SU-DHL-6 (cell line): Measurements from ENCODE around the gene MPV17L2.

Experiments
- H2AFZ ChIP-seq: fragments of 200-600 bp; sonication (generic); 2 replicates; pipeline ENCODE4 v1.6.1; 2014; ENCODE audit warnings: low read depth, mild to moderate bottlenecking, moderate library complexity, mixed read lengths, antibody characterized with exemption, low read length; ENCODE audit not compliant: severe bottlenecking
- H3F3A ChIP-seq: fragments of 200-600 bp; shearing (Covaris generic); 2 replicates; pipeline ENCODE4 v1.6.0; 2016; ENCODE audit warnings: antibody characterized with exemption, mild to moderate bottlenecking; ENCODE audit not compliant: insufficient read depth
- H3K27ac ChIP-seq: fragments of 200-600 bp; sonication (generic); 2 replicates; pipeline ENCODE4 v1.5.1; 2016; ENCODE audit warnings: low read depth, mild to moderate bottlenecking, low read length, moderate library complexity, mixed read lengths
- H3K27me3 ChIP-seq: fragments of 200-600 bp; sonication (generic), shearing (Covaris generic); 2 replicates; pipeline ENCODE4 v1.6.0; 2014; ENCODE audit warnings: mild to moderate bottlenecking, low read length
- H3K36me3 ChIP-seq: fragments of 200-600 bp; sonication (generic); 2 replicates; pipeline ENCODE4 v1.6.1; 2014; ENCODE audit warnings: mild to moderate bottlenecking, low read length, mixed read lengths
- H3K4me2 ChIP-seq: fragments of 300-600, 200-600 bp; shearing (Covaris generic), sonication (generic); 2 replicates; pipeline ENCODE4 v1.6.0; 2014; ENCODE audit warnings: low read length, low read depth, mild to moderate bottlenecking; ENCODE audit not compliant: poor library complexity, severe bottlenecking
- H3K4me3 ChIP-seq: fragments of 200-600 bp; sonication (generic); 2 replicates; pipeline ENCODE4 v1.5.1; 2014; ENCODE audit warnings: antibody characterized with exemption, low read length, mild to moderate bottlenecking, mixed read lengths; ENCODE audit not compliant: insufficient read depth, poor library complexity, severe bottlenecking
- H3K79me2 ChIP-seq: fragments of 200-600 bp; sonication (generic); 2 replicates; pipeline ENCODE4 v1.6.1; 2014; ENCODE audit warnings: mild to moderate bottlenecking, low read length, moderate library complexity; ENCODE audit not compliant: insufficient read depth
- H3K9ac ChIP-seq: fragments of 200-600 bp; sonication (generic); 2 replicates; pipeline ENCODE4 v1.7.0; 2014; ENCODE audit warnings: mild to moderate bottlenecking, low read length
- H3K9me2 ChIP-seq: fragments of 200-600 bp; sonication (generic); replicated peaks from 2 replicates; pipeline ENCODE4 v1.6.1; 2014; ENCODE audit warnings: low read length; ENCODE audit not compliant: insufficient read depth
- H3K9me3 ChIP-seq: fragments of 200-600 bp; sonication (generic); 2 replicates; pipeline ENCODE4 v1.6.1; 2014; ENCODE audit warnings: low read length, mixed read lengths; ENCODE audit not compliant: insufficient read depth
- H4K20me1 ChIP-seq: fragments of 200-600 bp; sonication (generic); 2 replicates; pipeline ENCODE4 v1.6.1; 2014; ENCODE audit warnings: low read depth, mild to moderate bottlenecking, antibody characterized with exemption, low read length, moderate library complexity, mixed read lengths
- CTCF ChIP-seq: fragments of 200-600 bp; sonication (generic); IDR thresholded peaks from one replicate; pipeline ENCODE4 v1.5.1; 2017; ENCODE audit warnings: antibody characterized with exemption, mild to moderate bottlenecking, low read length, moderate library complexity; ENCODE audit not compliant: insufficient read depth, poor library complexity, severe bottlenecking
- EZH2phosphoT487 ChIP-seq: fragments of 200-600 bp; sonication (generic), shearing (Covaris generic); conservative IDR thresholded peaks from 2 replicates; pipeline ENCODE4 v1.6.1; 2018; ENCODE audit warnings: mild to moderate bottlenecking, antibody characterized with exemption, low read length, moderate library complexity, mixed read lengths

The MPV17L2 gene

DNA sequence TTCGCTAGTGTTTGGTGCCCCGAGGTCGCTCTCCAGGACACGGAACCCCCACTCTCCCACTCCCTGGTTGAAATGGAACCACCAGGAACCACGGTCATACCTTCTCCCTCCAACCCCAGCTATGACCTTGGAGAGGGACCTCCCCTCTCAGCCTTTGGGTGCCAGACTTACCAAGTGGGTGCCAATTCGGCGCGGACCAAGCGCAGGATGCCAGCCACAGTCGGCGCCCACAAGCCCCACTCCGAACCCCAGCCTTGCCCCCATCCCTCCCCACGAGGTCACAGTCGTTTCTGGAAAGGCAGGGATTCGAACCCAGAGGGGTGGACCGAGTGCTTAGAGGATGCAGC is 32.3 kb downstream of the MPV17L2 start:
- Histone ChIP-seq H3K9me3 (no peaks in the 10 kb centered on the region), H3F3A (0 out of 2 replicates have a peak, but pooled peaks cover 6% of the 10 kb centered on the region), H3K4me2 (peak overlapping the region; percentile 74), H3K36me3 (no peaks in the 10 kb centered on the region), H3K27me3 (no peaks in the 10 kb centered on the region), H2AFZ (no peak overlapping the region), H3K79me2 (no peaks in the 10 kb centered on the region), H3K27ac (no peak overlapping the region), H3K9me2 (no peaks in the 10 kb centered on the region), H4K20me1 (no peaks in the 10 kb centered on the region), H3K9ac (peak overlapping the region; percentile 59), H3K4me3 (peak overlapping the region; percentile 51)
- TF ChIP-seq EZH2phosphoT487 = no peak
- no peak for TF ChIP-seq CTCF

DNA sequence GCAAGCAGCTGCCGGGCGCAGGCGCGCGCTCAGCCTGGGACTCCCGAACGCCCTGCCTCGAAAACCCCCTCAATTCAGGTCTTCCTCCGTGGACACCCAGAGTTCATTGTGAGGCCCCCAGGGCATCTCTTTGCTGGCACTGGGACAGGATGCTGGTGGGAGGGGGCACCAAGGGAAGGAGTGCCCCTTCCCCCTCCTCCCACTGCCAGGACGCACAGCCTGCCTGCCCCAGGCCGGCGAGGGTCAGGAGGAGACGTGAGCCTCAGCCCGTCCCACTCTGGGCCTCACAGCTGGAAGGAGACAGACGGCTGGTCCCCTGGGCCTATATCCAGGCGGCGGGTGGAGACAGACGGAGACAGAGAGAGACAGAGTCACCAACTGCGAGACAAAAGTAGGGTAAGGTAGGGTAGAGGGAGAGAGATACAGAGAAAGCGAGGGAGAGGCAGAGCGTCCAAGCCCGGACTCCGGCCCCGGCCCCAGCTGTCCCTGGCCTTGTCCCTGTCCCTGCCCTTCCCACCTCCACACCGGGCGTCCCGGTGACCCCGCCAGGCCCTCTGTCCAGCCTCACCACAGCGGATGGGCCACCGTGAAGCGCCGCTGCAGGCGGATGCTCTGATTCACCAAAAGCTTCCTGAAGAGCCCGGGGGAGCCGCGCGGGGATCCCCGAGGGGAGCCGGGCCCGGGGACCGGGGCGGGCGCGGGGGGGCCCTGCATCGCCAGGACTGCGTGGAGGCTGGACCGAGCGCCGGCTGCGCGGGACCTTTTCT is 32.9 kb downstream of the MPV17L2 start, which contains the start of gene PDE4C:
TSS of gene PDE4C (minus strand) at position 737 of the 767 bp plus-strand sequence. CDS start at position 714, 23 bp downstream.
- no peaks in the 10 kb centered on the region for H3K79me2 ChIP-seq
- H3K36me3 ChIP-seq = no peaks in the 10 kb centered on the region
- H3K9me2 ChIP-seq = no peaks in the 10 kb centered on the region
- H4K20me1 ChIP-seq = no peaks in the 10 kb centered on the region
- H3K27me3 ChIP-seq = no peaks in the 10 kb centered on the region
- peak within 1 kb of the TSS; percentile 48; the same call in 1 of the 2 replicates for H3K27ac ChIP-seq
- peak within 1 kb of the TSS; percentile 74 for H3K4me2 ChIP-seq
- TF ChIP-seq CTCF (no peak), EZH2phosphoT487 (no peak)
- no peak within 1 kb of the TSS for H2AFZ ChIP-seq
- 0 out of 2 replicates have a peak, but pooled peaks cover 6% of the 10 kb centered on the region for H3F3A ChIP-seq
- H3K9ac ChIP-seq = peak within 1 kb of the TSS; percentile 59
- H3K4me3 ChIP-seq = no peak within 1 kb of the TSS
- H3K9me3 ChIP-seq = no peaks in the 10 kb centered on the region

DNA sequence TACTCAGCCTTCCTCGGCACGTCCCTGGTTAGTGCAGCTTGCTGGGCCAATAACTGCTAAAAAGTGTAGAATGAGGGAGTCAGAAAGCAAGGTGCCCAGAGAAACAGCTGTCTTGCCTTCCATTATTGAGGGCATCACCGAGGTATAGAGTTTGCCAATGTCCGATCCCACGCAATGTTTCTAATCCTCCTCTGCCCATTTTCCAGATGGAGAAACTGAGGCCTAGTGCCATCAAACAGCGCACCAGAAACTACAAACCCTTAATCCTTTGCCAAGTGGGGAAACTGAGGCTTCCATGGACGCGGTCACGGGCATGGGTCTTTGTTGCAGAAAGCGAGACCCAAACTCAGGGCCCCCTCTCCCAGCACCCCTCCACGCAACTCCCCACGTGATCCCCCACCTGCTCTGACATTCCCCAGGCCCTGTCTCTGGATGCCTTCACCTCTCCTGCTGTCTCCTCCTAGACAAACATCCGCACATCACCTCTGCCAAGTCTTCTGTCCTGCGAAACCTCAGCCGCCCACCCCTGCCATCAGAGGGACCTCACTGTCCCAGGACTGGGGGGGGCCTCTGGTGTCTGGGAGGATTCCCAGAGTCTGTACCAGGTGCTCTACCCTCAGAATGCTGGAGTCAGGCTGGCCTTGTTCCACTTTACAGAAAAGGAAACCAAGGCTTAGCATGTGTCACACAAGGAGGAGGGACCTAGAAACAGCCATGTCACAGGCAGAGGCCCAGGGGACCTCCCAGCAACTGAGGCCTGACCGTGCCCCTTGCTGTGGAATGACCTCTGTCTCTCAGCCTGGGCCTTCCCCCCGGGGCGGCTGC is 34.1 kb downstream of the MPV17L2 start:
- no peaks in the 10 kb centered on the region for H3K79me2 ChIP-seq
- H4K20me1 ChIP-seq = no peaks in the 10 kb centered on the region
- no peaks in the 10 kb centered on the region for H3K27me3 ChIP-seq
- no peak for TF ChIP-seq EZH2phosphoT487
- TF ChIP-seq CTCF = no peak
- H2AFZ ChIP-seq = no peak overlapping the region
- H3F3A ChIP-seq = 0 out of 2 replicates have a peak, but pooled peaks cover 5% of the 10 kb centered on the region
- H3K9ac ChIP-seq = peak overlapping the region; percentile 25; the same call in 1 of the 2 replicates
- peak overlapping the region; percentile 22 for H3K4me2 ChIP-seq
- H3K4me3 ChIP-seq = no peak overlapping the region
- no peaks in the 10 kb centered on the region for H3K36me3 ChIP-seq
- no peaks in the 10 kb centered on the region for H3K9me3 ChIP-seq
- peak overlapping the region; percentile 48 for H3K27ac ChIP-seq
- no peaks in the 10 kb centered on the region for H3K9me2 ChIP-seq
